Gastroesophageal sphincter (tissue), 3 donors: ENCODE results near the gene POU2F1.

Experiments
- CTCF ChIP-seq, 4 experiments: fragments of 200-600 bp in 2 of 4; fragments of 450-650 bp in 2 of 4; sonication (generic) in 1 of 4; IDR thresholded peaks; one replicate each; pipeline ENCODE4 v1.5.1; 2017 to 2019; ENCODE audit warnings: antibody characterized with exemption in 4 of 4, mild to moderate bottlenecking in 2 of 4, moderate library complexity in 2 of 4
- EP300 ChIP-seq: sonication (generic); formaldehyde crosslinking; IDR thresholded peaks from one replicate; pipeline ENCODE4 v1.6.1; 2017; ENCODE audit warnings: antibody characterized with exemption, mild to moderate bottlenecking
- POLR2A ChIP-seq, 2 donors: fragments of 450-650 bp; IDR thresholded peaks; one replicate each; pipeline ENCODE4 v1.6.1; 2017; ENCODE audit warnings: antibody characterized with exemption in 2 of 2, mild to moderate bottlenecking in 2 of 2, moderate library complexity in 1 of 2
- POLR2AphosphoS5 ChIP-seq: sonication (generic); formaldehyde crosslinking; IDR thresholded peaks from one replicate; pipeline ENCODE4 v1.6.1; 2017; ENCODE audit warnings: antibody characterized with exemption

GRCh38 chr1:167270349-167271092 is 49.8 kb downstream of the POU2F1 start:
- no peak for TF ChIP-seq CTCF (IDR thresholded peaks at IDR 0.05)
- no peak for TF ChIP-seq POLR2A (IDR thresholded peaks at IDR 0.05)
- TF ChIP-seq EP300 = no peak
- no peak for TF ChIP-seq POLR2AphosphoS5
